Breast epithelium (tissue), 4 donors: ENCODE data around the gene PRRX1. TPM values are rescaled to one million over a fixed set of nuclear protein-coding genes. Genes with fewer than 3 reads are reported as not detected.

ENCODE experiments used
- DNase-seq, 2 donors: peaks; one replicate each; pipeline ENCODE4 v3.0.0-alpha.2; 2019; ENCODE audit warnings: low spot score in 2 of 2
- H3K27ac ChIP-seq, 2 donors: fragments of 200-600 bp; sonication (generic) in 1 of 2; one replicate each; pipeline ENCODE4 v1.5.1; 2016 to 2019; ENCODE audit warnings: mild to moderate bottlenecking in 1 of 2
- H3K27me3 ChIP-seq, 2 donors: fragments of 200-600 bp; sonication (generic) in 1 of 2; one replicate each; pipeline versions ENCODE4 v1.5.1 to v1.6.0; 2017 to 2019; ENCODE audit warnings: control low read depth in 1 of 2, mild to moderate bottlenecking in 1 of 2
- H3K36me3 ChIP-seq: fragments of 200-600 bp; one replicate; pipeline ENCODE4 v1.5.1; 2019
- H3K4me1 ChIP-seq, 2 donors: fragments of 200-600 bp; sonication (generic); one replicate each; pipeline ENCODE4 v1.5.1; 2016 to 2019; ENCODE audit warnings: control low read depth in 1 of 2
- H3K4me3 ChIP-seq, 3 donors: fragments of 200-600 bp; sonication (generic); 1 replicate in 2 of 3; 2 replicates in 1 of 3; pipeline ENCODE4 v1.5.1; 2016 to 2019; ENCODE audit warnings: mild to moderate bottlenecking in 3 of 3, moderate library complexity in 2 of 3
- H3K9me3 ChIP-seq, 2 donors: fragments of 200-600 bp; sonication (generic) in 1 of 2; one replicate each; pipeline ENCODE4 v1.5.1; 2016 to 2019; ENCODE audit warnings: control low read depth in 1 of 2
- POLR2A ChIP-seq: fragments of 450-650 bp; IDR thresholded peaks from one replicate; pipeline ENCODE4 v1.6.1; 2016; ENCODE audit warnings: antibody characterized with exemption, mild to moderate bottlenecking, moderate library complexity
- POLR2AphosphoS5 ChIP-seq, 3 donors: sonication (generic); formaldehyde crosslinking; IDR thresholded peaks; one replicate each; pipeline ENCODE4 v1.6.1; 2017; ENCODE audit warnings: antibody characterized with exemption in 3 of 3
- intact Hi-C: fragments of 100-400 bp; cut with DNase I; formaldehyde crosslinking; loops from one replicate; pipeline ENCODE4 v1.15.1; 2023; ENCODE audit warnings: low total_unique reads
- total RNA-seq, 3 donors: library from RNA; depleted of rRNA; stranded (reverse); fragments of >200 nt; gene quantifications; one replicate each; pipeline ENCODE4 v1.1.0, GENCODE V29; 2016
- TF ChIP-seq, protein P1 (sequence below), 3 donors: fragments of 450-650 bp; IDR thresholded peaks; one replicate each; pipeline ENCODE4 v1.5.1; 2016 to 2017; ENCODE audit warnings: antibody characterized with exemption in 3 of 3, mild to moderate bottlenecking in 3 of 3, moderate library complexity in 3 of 3

The PRRX1 gene
- total RNA-seq, 3 donors from 2014 or later: 48.9 to 75.7 (median 73.1) TPM

DNA sequence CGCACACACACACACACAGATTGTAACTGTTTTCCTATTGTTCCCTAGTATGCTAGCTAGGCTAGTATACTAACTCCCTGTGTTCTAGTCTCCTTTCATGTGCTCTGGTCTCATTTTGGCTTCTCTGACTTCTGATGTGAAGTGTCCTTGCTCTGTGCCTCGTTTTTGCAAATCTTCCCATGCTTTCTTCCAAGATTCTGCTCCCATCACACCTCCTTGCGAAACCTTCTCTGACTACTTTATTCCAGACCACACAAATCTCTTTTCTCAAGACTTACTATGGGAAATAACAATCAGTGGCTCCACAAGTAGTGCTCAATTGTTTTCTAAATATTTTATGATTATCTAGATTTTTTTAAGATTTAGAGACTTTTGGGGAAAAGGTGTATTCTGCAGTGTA lies 10.3 kb downstream of the PRRX1 start:
- Histone ChIP-seq H3K27ac (peak overlapping the region in 1 of 2 donors; percentile 56), H3K36me3 (no peaks in the 10 kb centered on the region), H3K4me1 (no peaks in the 10 kb centered on the region), H3K9me3 (no peaks in the 10 kb centered on the region), H3K4me3 (no peak overlapping the region), H3K27me3 (no peaks in the 10 kb centered on the region)
- intact Hi-C loops: no loop called here
- TF ChIP-seq, protein P1, sequence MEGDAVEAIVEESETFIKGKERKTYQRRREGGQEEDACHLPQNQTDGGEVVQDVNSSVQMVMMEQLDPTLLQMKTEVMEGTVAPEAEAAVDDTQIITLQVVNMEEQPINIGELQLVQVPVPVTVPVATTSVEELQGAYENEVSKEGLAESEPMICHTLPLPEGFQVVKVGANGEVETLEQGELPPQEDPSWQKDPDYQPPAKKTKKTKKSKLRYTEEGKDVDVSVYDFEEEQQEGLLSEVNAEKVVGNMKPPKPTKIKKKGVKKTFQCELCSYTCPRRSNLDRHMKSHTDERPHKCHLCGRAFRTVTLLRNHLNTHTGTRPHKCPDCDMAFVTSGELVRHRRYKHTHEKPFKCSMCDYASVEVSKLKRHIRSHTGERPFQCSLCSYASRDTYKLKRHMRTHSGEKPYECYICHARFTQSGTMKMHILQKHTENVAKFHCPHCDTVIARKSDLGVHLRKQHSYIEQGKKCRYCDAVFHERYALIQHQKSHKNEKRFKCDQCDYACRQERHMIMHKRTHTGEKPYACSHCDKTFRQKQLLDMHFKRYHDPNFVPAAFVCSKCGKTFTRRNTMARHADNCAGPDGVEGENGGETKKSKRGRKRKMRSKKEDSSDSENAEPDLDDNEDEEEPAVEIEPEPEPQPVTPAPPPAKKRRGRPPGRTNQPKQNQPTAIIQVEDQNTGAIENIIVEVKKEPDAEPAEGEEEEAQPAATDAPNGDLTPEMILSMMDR (IDR thresholded peaks at IDR 0.05): no peak
- TF ChIP-seq POLR2AphosphoS5 (IDR thresholded peaks at IDR 0.05) (no peak), POLR2A (no peak)
- DNase-seq: no peak

DNA sequence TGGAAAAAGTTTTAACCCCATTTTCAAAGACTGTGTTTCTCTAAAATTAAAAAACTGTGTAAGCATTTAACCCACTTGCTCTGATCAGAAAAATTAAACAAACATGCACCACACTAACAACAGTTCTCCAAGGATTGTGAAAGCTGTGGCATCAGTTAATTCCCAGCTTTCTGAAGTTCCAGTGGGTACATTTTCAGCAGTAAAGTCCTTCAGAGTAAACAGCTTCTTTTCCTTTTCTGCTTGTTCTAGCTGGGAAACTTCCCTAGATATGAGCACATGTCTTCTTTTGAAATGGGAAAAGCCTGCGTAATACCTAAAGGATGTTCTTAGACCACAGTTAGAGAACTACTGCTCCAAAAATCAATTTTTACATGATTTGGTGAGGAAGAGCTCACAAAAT lies 11.1 kb downstream of the PRRX1 start:
- Histone ChIP-seq H3K27ac (peak overlapping the region in 1 of 2 donors; percentile 10), H3K9me3 (no peaks in the 10 kb centered on the region), H3K36me3 (no peaks in the 10 kb centered on the region), H3K4me3 (no peak overlapping the region), H3K27me3 (no peaks in the 10 kb centered on the region), H3K4me1 (no peaks in the 10 kb centered on the region)
- no peak for DNase-seq
- intact Hi-C loops: no loop called here
- TF ChIP-seq, protein P1 (IDR thresholded peaks at IDR 0.05): no peak

DNA sequence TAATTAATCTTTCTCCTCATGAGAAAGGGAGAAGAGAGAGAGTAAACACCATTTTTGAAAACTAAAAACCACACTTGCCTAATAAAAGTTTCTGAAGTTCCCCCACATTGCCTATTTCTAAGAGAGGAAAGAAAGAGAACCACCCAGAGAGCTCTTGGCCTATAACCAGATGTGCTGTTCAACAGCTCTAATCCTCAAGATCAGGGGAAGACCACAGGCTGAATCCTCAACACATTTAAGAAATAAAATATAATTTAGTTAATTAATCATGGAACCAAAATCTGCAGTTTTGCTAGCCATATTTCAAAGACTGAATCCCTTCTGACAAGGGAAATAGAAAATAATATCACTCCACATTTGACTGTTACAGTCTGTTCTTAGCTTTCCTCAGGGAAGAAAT lies 11.9 kb downstream of the PRRX1 start:
- intact Hi-C loops: no loop called here
- no peaks in the 10 kb centered on the region for H3K36me3 ChIP-seq
- no peaks in the 10 kb centered on the region for H3K9me3 ChIP-seq
- no peak for DNase-seq
- TF ChIP-seq POLR2A: no peak
- TF ChIP-seq POLR2AphosphoS5 (IDR thresholded peaks at IDR 0.05): no peak
- TF ChIP-seq, protein P1 (IDR thresholded peaks at IDR 0.05): no peak
- H3K27me3 ChIP-seq: no peaks in the 10 kb centered on the region
- H3K4me3 ChIP-seq: no peak overlapping the region
- no peak overlapping the region for H3K27ac ChIP-seq
- no peaks in the 10 kb centered on the region for H3K4me1 ChIP-seq

DNA sequence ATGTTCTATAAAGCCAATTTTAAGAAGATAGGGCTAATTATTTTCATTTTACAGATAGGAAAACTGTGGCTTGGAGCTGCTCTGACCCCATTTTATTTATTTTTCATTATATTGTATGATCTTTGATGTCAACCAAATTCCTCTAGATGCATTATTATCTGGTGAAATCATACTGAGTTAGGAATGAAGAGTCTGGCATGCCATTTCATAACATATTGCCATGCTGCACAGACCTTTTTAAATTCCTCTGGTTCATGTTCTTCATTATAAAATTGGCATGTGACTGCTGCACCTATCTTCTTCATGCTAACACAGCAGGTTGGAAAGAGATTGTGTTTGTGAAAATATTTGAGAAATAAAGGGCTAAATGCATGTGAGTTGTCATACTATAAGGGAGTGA lies 12.7 kb downstream of the PRRX1 start:
- intact Hi-C loops: no loop called here
- Histone ChIP-seq H3K36me3 (no peaks in the 10 kb centered on the region), H3K27me3 (no peaks in the 10 kb centered on the region), H3K4me1 (no peaks in the 10 kb centered on the region), H3K4me3 (no peak overlapping the region), H3K9me3 (no peaks in the 10 kb centered on the region), H3K27ac (no peak overlapping the region)
- TF ChIP-seq, protein P1 (IDR thresholded peaks at IDR 0.05): no peak
- TF ChIP-seq POLR2A (no peak), POLR2AphosphoS5 (IDR thresholded peaks at IDR 0.05) (no peak)
- DNase-seq: no peak

DNA sequence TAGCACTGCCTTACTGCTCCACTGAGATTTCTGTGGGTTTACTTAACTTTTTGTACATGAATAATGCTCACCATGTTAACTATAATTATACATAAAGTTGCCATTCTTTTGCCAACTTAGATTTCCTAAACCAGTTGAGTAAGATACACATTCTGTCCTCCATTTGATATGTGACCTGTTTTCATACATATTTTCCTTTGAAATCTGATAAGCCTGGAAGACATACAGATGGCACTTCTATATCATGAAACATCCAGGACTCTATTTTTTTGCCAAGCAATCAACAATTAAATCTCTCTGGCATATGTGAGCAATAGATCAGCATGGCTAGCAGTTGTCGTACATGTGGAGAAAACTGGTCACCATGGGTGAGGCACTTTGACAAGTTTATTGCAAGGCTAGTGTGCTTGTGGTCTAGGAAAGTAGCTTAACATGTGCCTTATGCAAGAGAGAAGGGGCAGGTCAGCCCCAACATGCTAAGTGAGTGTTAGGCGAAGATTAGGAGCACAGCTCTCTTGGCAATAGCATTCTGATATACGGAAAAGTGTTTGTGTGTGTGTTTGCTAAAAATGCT lies 14.2 kb downstream of the PRRX1 start:
- Histone ChIP-seq H3K27ac (peak overlapping the region in 1 of 2 donors; percentile 35), H3K9me3 (no peaks in the 10 kb centered on the region), H3K36me3 (no peaks in the 10 kb centered on the region), H3K4me3 (no peak overlapping the region), H3K27me3 (no peaks in the 10 kb centered on the region), H3K4me1 (no peaks in the 10 kb centered on the region)
- TF ChIP-seq, protein P1 (IDR thresholded peaks at IDR 0.05): no peak
- TF ChIP-seq POLR2A (no peak), POLR2AphosphoS5 (IDR thresholded peaks at IDR 0.05) (no peak)
- intact Hi-C loops: no loop called here
- DNase-seq: no peak
